HEK293T (cell line): ENCODE results near the gene KRTAP5-4.
A peak's percentile ranks its signal among the peaks of the same experiment; 100 is the strongest.

Experiments
- CTCF ChIA-PET: fragments of 350-600 bp; formaldehyde crosslinking; extraction: SDS; loops from one replicate; lab custom pipeline; 2021; ENCODE audit warnings: antibody characterized with exemption, inconsistent platforms; lab: Yijun Ruan, JAX
- POLR2A ChIA-PET: fragments of 350-600 bp; formaldehyde crosslinking; extraction: SDS; loops from one replicate; lab custom pipeline; 2020; ENCODE audit warnings: antibody characterized with exemption, inconsistent platforms; lab: Yijun Ruan, JAX
- DNase-seq: peaks from one replicate; pipeline ENCODE4 v3.0.0; 2012; ENCODE audit warnings: mixed read lengths; ENCODE audit errors: extremely low spot score
- ARNT ChIP-seq: fragments of 450-650 bp; IDR thresholded peaks from 2 replicates; pipeline ENCODE4 v1.6.1; 2017; ENCODE audit warnings: mild to moderate bottlenecking
- BHLHE40 ChIP-seq: fragments of 450-650 bp; IDR thresholded peaks from 2 replicates; pipeline ENCODE4 v1.6.1; 2016; ENCODE audit warnings: mild to moderate bottlenecking, moderate library complexity, borderline replicate concordance
- CTBP1 ChIP-seq: fragments of 450-650 bp; IDR thresholded peaks from 2 replicates; pipeline ENCODE4 v1.6.1; 2016; ENCODE audit warnings: borderline replicate concordance
- ELF4 ChIP-seq: fragments of 450-650 bp; IDR thresholded peaks from 2 replicates; pipeline ENCODE4 v1.6.1; 2017; ENCODE audit warnings: antibody characterized with exemption
- FOXA1 ChIP-seq: fragments of 450-650 bp; IDR thresholded peaks from 2 replicates; pipeline ENCODE4 v1.6.1; 2016; ENCODE audit warnings: mild to moderate bottlenecking
- FOXK2 ChIP-seq: fragments of 450-650 bp; IDR thresholded peaks from 2 replicates; pipeline ENCODE4 v1.6.1; 2016; ENCODE audit warnings: mild to moderate bottlenecking
- FOXM1 ChIP-seq: fragments of 450-650 bp; IDR thresholded peaks from 2 replicates; pipeline ENCODE4 v1.6.1; 2017; ENCODE audit warnings: mild to moderate bottlenecking, borderline replicate concordance
- HDGF ChIP-seq: fragments of 450-650 bp; IDR thresholded peaks from 2 replicates; pipeline ENCODE4 v1.6.1; 2017; ENCODE audit warnings: antibody characterized with exemption, borderline replicate concordance
- L3MBTL2 ChIP-seq: fragments of 450-650 bp; conservative IDR thresholded peaks from 2 replicates; pipeline ENCODE4 v1.6.1; 2016; ENCODE audit warnings: mild to moderate bottlenecking
- LEF1 ChIP-seq: fragments of 450-650 bp; IDR thresholded peaks from 2 replicates; pipeline ENCODE4 v1.6.1; 2017; ENCODE audit warnings: mild to moderate bottlenecking, borderline replicate concordance
- NFRKB ChIP-seq: fragments of 450-650 bp; IDR thresholded peaks from 2 replicates; pipeline ENCODE4 v1.6.1; 2016; ENCODE audit warnings: mild to moderate bottlenecking, moderate library complexity
- PKNOX1 ChIP-seq: fragments of 450-650 bp; IDR thresholded peaks from 2 replicates; pipeline ENCODE4 v1.6.1; 2016
- SP1 ChIP-seq: fragments of 450-650 bp; IDR thresholded peaks from 2 replicates; pipeline ENCODE4 v1.6.1; 2017
- SUZ12 ChIP-seq: fragments of 450-650 bp; IDR thresholded peaks from 2 replicates; pipeline ENCODE4 v1.6.1; 2016; ENCODE audit warnings: mild to moderate bottlenecking
- TARDBP ChIP-seq: fragments of 450-650 bp; IDR thresholded peaks from 2 replicates; pipeline ENCODE4 v1.6.1; 2016
- ZNF384 ChIP-seq: fragments of 450-650 bp; IDR thresholded peaks from 2 replicates; pipeline ENCODE4 v1.6.1; 2016

KRTAP5-4 gene

GRCh38 chr11:1642288-1643145 is 20.6 kb upstream of the KRTAP5-4 start:
- ChIA-PET POLR2A (no interaction called here), CTCF (no interaction called here)
- no peak for DNase-seq
- TF ChIP-seq BHLHE40 (no peak), CTBP1 (no peak), ARNT (no peak), SUZ12 (no peak), ELF4 (no peak), HDGF (no peak), PKNOX1 (no peak), LEF1 (no peak), FOXA1 (no peak), SP1 (no peak), FOXK2 (no peak), FOXM1 (no peak)

GRCh38 chr11:1641096-1641495 is 19.2 kb upstream of the KRTAP5-4 start:
- TF ChIP-seq ZNF384 (no peak), FOXA1 (no peak), TARDBP (no peak), HDGF (no peak), ARNT (no peak), NFRKB (no peak), CTBP1 (no peak), L3MBTL2 (no peak), FOXM1 (no peak), FOXK2 (no peak), BHLHE40 (no peak), LEF1 (no peak), SUZ12 (no peak), ELF4 (no peak), PKNOX1 (no peak), SP1 (no peak)
- no peak for DNase-seq
- ChIA-PET CTCF (interaction anchor here (0.6 to 2.5 kb wide), 6 partner anchors 10 to 205 kb away, joined by 3 to 17 read pairs (median 4); partner anchors contain the start of gene KRTAP5-2), POLR2A (interaction anchor here (0.6 kb wide), 1 partner anchor 664 kb away, joined by 3 read pairs; no protein-coding TSS in a partner anchor)

- TF ChIP-seq BHLHE40 (no peak), FOXM1 (no peak), ZNF384 (no peak), CTBP1 (no peak), L3MBTL2 (no peak), ARNT (no peak), NFRKB (no peak), ELF4 (no peak), TARDBP (no peak), SUZ12 (no peak), FOXA1 (no peak)
- ChIA-PET CTCF (interaction anchor here (0.6 to 2.5 kb wide), 11 partner anchors 9 to 769 kb away, joined by 3 to 17 read pairs (median 3); partner anchors contain the start of gene KRTAP5-2), POLR2A (no interaction called here)
- peak; percentile 81 for DNase-seq
Observed at GRCh38 chr11:1640076-1640946, 18.4 kb upstream of the KRTAP5-4 start.

GRCh38 chr11:1639666-1640065 is 17.7 kb upstream of the KRTAP5-4 start:
- no peak for DNase-seq
- POLR2A ChIA-PET = no interaction called here
- CTCF ChIA-PET = interaction anchor here (0.6 to 2.5 kb wide), 10 partner anchors 9 to 770 kb away, joined by 3 to 17 read pairs (median 3); partner anchors contain the start of gene KRTAP5-2
- no peak for TF ChIP-seq ELF4
- TF ChIP-seq SP1 = no peak
- no peak for TF ChIP-seq FOXK2
- TF ChIP-seq L3MBTL2 = no peak
- TF ChIP-seq ZNF384 = no peak
- TF ChIP-seq TARDBP = no peak
- TF ChIP-seq HDGF = no peak
- TF ChIP-seq PKNOX1 = no peak
- no peak for TF ChIP-seq FOXM1
- TF ChIP-seq ARNT = no peak
- no peak for TF ChIP-seq BHLHE40
- no peak for TF ChIP-seq LEF1
- no peak for TF ChIP-seq CTBP1
- no peak for TF ChIP-seq FOXA1
- TF ChIP-seq SUZ12 = no peak
- no peak for TF ChIP-seq NFRKB

- no peak for DNase-seq
- POLR2A ChIA-PET = no interaction called here
- CTCF ChIA-PET = interaction anchor here (0.7 to 2.5 kb wide), 9 partner anchors 8 to 687 kb away, joined by 3 to 17 read pairs (median 3); partner anchors contain the start of gene KRTAP5-2
- no peak for TF ChIP-seq ARNT
Observed at GRCh38 chr11:1639102-1639620, 17.2 kb upstream of the KRTAP5-4 start.
